GM21717 (cell line): ENCODE results near the gene CPM.

Experiments
- ATAC-seq: cut with Tn5 transposase; IDR thresholded peaks from one replicate; pipeline ENCODE4 v1.9.1; 2021; ENCODE audit warnings: mild to moderate bottlenecking, moderate library complexity; ENCODE audit not compliant: unreplicated experiment

The CPM gene

GRCh38 chr12:68932961-68933893 is at the start of gene CPM:
Gene CPM, minus strand, starts transcription at chr12:68933171. Its CDS starts 334 bp downstream, at chr12:68932837.
- peak; percentile 94 for ATAC-seq

DNA sequence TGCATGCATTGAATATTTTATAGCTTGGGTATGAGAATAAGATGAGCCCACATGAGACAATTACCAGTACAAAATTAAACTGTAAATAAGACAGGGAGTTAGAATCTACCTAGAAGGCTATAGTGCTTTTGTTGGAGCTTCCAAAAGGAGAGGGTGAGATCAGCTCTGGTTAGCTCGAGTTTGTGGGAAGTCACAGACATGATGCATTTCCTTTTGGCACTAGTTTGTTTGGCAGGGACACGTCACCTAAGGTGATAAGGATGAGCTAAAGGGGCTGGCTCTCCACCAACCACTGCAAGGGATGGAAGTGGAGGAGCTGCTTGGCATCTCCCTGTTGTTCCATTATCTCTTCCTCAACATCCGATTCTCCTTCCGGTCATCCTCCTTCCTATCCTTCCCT is 48.5 kb upstream of the CPM start:
- ATAC-seq = no peak

DNA sequence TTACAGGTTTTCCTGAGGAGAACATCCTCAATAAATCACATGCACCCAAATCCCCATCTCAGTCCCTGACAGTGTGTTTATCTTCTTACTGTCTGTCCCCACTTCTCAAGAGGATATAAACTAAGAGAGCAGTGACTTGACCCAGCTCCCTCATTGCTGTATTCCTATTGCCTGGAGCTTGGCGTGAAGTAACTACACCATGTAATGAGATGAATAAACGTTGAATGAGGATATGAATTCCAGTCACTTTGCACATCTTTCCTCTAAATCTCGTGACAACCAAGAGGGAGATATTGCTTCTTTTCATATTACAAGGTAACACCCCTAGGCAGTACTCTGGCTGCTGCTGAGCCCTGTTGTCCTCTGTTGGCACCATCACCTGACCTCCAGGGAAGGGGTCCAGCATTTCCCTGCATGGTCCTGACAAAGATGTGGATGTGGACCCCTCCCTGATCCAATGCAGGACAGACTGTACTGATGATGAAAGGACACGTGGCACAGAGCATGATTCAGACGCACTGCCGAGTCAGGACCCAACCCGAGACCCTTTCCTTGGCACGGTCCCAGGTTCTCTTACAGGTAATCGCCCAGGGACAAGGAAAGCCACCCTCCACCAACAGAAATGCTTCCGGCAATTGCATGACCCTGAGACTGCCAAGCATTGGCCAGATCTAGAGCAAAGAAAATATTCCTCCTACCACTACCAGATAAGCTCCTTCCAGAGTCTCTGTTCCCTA is 47.7 kb upstream of the CPM start:
- ATAC-seq = no peak

DNA sequence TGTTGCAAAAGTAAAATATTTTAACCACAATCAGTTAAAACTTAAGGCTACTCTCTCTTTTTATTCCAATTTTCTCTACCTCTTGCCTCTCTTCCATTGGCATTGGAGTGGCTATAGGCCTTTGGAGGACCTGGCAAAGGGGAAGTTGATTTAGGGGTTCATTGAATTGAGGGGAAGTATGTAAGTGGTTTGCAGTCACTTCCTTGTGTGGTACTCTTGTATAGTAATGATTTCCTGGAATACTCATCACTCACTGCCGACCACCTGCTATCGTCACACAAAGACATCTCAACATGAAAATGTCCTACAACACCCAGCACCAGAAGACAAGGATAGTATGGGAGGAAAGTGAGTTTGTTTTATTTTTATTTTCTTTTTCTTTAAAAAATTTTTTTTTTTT is 45.7 kb upstream of the CPM start:
- ATAC-seq = no peak

- no peak for ATAC-seq
These were observed 45.1 kb upstream of the CPM start for GRCh38 chr12:68977909-68978610.

GRCh38 chr12:68977335-68977734 is 44.4 kb upstream of the CPM start:
- no peak for ATAC-seq

DNA sequence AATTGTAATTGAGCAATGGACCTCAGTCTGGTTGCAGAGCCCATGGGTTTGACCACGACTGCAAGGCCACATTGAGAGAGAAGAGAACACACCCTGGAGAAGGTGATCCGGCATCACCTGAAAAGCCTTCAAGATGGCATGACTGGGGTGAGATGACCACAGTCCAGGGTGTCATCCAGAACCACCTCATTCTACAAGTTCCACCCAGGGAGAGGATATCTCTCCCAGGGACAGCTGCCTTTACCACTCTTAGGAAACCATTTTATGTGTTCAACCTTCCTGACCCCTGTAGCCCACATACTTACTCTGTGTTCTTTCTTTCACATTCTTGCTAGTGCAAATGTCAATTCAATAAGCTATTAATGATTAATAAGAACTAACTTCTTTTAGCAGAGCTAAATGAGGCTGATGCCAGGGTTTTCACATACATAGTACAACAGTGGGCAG is 43.4 kb upstream of the CPM start:
- no peak for ATAC-seq

GRCh38 chr12:68975811-68976210 is 42.8 kb upstream of the CPM start:
- ATAC-seq = no peak

DNA sequence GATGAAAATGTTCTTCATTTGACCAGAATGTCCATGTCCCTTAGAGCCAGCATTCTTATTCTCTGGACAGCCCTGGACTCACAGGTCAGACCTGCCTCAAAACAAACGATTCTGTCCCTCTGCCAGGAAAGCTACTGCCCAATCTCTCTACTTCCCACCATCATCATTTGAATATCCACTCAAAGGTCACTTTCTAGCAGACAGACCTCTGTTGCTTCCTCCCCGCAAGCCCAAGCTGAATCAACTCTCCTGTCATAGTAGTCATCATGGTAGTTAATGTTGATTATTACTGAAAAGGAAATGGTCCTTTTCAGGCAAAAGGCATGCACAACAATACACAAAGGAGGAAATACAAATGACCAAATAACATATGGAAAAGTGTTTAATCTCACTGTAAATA is 39.6 kb upstream of the CPM start:
- no peak for ATAC-seq

GRCh38 chr12:68971404-68971803 is 38.4 kb upstream of the CPM start:
- ATAC-seq = no peak

DNA sequence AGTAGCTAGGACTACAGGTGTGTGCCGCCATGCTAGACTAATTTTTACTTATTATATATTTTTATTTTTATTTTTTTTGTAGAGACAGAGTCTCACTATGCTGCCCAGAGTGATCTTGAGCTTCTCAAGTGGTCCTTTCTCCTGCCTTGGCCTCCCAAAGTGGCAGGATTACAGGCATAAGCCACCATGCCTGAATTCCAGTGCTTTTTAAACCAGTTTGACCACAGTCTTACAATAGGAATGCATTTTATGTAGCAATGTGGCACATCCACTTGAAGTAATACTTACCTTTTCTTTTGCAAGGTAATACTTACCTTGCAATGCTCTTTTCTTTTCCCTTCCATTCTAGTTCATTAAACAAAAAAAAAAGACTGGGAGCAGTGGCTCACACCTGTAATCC is 38.0 kb upstream of the CPM start:
- ATAC-seq = no peak

DNA sequence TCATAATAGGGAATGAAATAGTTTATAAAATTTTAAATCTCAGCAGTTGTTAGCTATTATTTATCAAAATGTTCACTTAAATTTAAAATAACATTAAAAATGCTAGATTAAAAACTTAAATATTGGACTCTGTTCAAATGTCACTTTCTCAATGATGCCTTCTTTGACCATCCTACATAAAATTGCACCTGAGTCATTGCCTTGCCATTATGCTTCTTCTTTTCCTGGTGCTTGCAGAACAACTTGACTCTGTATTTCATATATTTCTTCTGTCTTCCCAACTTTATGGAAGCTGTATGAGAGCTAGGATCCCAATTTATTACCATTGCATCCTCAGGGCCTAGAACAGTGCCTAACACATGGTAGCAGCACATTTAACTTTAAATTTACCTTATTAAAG is 37.3 kb upstream of the CPM start:
- no peak for ATAC-seq

DNA sequence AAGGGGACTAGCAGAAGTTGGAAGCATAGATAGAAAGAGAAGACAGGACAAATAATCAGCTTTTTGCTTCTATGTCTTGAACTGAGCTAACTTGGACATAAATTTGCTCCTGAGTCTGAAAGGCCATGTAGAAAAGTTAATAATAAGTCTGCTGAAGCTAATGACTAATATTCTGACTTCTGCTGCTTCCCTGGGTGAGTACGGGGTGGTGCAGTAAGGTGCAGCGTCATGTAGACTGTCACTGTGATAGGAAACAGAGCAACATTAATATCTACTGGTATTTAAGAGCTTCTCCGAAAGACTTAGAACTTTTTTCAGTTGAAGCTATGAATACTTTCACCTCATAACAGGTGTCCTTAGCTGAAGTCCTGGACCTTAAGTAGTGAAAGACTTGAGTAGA is 34.1 kb upstream of the CPM start:
- no peak for ATAC-seq

GRCh38 chr12:68963856-68964745 is 31.1 kb upstream of the CPM start:
- ATAC-seq = no peak

GRCh38 chr12:68962877-68963855 is 30.2 kb upstream of the CPM start:
- no peak for ATAC-seq

- ATAC-seq = no peak
These were observed 27.0 kb upstream of the CPM start for GRCh38 chr12:68959891-68960464.

GRCh38 chr12:68959143-68959858 is 26.3 kb upstream of the CPM start:
- ATAC-seq = no peak

DNA sequence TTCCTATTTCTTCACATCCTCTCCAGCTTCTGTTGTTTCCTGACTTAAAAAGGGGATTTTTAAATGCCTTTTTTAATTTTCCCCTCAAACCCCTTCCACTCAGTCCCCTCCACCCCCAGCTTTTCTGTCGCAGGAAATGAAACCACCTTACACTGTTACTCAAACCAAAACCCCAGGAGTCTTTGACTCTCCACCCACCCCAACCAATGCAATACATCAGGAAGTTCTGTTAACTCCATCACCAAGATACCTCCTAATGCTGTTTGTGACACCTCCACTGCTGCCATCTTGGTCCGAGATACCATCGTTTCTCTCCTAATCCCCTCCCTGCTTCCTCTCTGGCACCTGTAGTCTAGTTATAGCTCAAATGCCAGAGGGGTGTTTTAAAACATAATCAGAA is 25.4 kb upstream of the CPM start:
- ATAC-seq = peak; percentile 98
